Activated CD4-positive, alpha-beta T cell treated with anti-CD3 and anti-CD28 coated beads for 4 hours (primary cell): ENCODE results near the gene RNF183.
"Not testable (repeated sequence)": the region's sequence is repeated elsewhere in the genome, so short reads cannot be mapped to it uniquely, and the experiment has no call there.

Experiments used
- DNase-seq, 2 donors: peaks; one replicate each; pipeline ENCODE4 v3.0.0-alpha.2; 2020

The RNF183 gene

GRCh38 chr9:113269871-113270270, 33.3 kb downstream of the RNF183 start:
- no peak for DNase-seq

DNA sequence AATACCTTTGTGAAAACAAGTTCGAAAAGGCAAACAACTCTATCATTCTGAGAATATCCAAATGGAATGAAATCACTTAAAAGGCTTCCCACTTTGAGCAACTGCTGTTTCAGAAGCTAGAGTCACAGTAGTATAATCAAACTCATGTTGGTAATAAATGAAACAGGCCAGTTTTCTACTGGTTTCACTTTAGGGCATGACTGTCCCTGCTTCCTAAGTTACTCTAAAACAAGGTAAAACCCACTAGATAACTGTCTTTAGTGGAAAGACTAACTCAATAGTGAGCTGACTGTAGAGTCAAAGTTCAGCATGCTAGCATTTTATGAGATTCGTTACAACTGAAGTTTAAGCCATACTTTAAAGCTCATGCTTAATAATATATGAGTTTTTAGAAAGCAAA, 33.8 kb downstream of the RNF183 start:
- no peak for DNase-seq

DNA sequence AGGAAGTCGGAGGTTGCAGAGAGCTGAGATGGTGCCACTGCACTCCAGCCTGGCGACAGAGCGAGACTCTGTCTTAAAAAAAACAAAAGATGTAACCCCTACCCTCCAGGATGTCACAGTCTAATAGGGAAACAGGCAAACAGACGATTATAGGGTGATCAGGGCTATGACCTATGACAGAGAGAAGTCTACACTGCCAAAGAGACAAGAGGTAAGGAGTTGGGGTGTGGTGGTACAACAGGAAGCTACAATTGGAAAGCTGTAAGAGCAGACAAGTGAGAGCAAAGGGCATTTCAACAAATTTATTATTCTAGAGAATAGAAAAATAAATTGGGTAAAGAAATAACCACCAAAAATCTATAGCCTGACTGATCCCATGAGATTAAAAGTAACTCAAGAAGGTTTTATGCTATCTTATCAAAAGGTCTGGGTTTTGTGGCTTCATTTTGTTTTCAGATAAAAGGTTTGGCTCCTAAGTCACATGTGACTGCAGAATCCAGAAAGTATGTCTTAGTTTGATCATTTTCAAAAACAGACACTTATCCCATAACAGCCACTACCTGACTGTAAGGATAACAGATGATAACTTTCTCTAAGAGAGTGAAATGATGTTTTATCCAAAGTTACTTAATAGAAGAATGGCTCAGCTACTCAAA, 35.1 kb downstream of the RNF183 start:
- DNase-seq: no peak

DNA sequence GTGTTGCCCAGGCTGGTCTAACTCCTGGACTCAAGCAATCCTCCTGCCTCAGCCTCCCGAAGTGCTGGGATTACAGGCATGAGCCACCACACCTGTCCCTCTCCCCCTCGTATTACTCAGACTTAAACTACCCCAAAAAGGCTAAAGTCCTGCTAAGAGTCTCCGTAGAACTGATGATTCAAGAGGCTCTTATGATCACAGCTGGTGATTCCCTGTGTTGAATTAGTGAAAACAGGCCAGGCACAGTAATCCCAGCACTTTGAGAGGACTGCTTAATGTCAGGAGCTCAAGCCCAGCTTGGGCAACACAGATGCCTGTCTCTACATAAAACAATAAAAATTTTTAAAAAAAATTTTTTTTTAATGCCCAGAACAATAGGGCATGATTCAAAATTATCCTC, 37.0 kb downstream of the RNF183 start:
- no peak for DNase-seq

DNA sequence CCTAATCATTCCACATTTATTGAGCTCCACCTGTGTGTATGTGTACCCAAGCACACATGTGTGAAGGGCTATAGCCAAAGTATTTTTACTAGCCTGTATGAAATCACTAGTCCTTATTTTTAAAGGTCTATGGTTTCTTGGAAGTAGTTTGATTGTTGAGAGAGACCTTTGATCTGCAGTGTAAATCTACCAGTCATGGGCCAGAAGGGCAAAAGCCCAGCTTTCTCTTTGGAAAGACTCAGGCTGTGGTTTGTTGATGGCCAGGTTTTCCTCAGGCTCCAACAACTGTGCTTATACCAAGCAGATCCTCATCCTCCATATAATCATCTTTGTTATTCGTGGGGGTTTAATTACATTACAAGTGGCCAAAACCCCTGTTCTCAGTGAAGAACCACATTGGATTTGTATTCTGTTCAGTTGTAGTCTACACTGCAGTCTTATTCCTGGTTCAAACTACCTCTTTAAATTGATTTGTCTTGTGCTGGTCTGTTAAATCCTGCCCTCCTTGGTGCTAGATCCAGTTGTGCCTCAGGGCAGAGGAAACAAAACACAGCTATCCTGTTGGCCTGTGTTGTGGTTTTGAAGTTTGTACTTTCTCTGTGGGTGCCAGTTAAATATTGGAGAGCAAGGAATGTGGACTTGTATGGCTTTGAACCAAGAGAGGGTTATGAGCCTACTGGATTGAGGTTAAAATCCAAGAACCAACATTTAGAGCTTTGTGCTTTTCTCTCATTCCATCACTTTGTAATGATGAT, 41.1 kb downstream of the RNF183 start:
- no peak for DNase-seq

DNA sequence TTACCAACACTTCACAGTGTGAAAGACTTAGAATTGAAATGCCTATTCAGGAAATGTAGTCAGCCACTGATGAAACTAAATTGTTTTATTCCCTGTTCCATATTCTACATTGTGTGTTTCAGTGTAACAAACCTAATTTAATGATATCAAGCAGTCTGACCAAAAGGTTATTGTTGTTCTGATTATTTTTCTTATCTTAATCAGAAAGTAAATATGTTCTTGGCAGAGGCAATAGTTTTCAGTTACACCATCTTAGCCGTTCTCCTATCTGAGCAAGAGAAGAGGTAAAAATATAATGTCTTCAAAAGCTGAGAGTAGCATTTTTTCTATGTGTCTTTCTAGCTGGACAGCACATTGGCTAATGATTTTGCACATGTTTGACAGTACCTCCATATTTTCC, 44.9 kb downstream of the RNF183 start:
- no peak for DNase-seq

GRCh38 chr9:113257863-113258262, 45.3 kb downstream of the RNF183 start:
- DNase-seq: no peak

GRCh38 chr9:113255438-113255837, 47.7 kb downstream of the RNF183 start:
- no peak for DNase-seq

DNA sequence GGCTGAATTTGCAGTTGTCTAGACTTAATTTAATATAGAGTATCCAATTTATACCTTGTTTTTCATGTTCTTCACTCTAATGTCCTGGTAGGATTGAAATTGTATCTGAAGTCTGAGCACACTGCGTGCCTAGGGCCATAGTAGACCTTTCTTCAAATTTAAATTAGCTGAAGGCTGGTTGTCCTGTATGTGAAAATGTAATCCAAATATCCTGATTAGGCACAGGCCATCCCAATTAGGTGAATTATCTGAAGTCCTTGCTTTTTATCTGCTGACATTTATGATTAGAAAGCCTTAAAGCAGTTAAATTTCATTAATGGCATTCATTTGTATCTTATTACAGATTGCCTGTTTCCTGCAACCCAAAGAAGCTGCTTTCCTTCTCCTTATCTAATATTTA, 48.2 kb downstream of the RNF183 start:
- no peak for DNase-seq

DNA sequence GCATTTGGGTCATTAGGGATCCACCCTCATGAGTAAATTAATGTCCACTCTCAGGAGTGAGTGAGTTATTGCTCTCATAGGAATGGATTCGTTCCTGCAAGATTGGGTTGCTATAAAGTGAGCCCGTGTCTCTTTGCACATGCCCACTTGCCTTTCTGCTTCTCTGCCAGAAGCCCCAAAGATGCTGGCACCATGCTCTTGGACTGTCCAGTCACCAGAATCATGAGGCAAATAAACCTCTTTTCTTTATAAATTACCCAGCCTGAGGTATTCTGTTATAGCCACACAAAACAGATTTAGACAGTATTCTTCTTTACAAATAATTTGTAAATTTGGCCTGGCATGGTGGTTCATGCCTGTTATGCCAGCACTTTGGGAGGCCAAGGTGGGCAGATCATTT, 52.4 kb downstream of the RNF183 start:
- no peak for DNase-seq

DNA sequence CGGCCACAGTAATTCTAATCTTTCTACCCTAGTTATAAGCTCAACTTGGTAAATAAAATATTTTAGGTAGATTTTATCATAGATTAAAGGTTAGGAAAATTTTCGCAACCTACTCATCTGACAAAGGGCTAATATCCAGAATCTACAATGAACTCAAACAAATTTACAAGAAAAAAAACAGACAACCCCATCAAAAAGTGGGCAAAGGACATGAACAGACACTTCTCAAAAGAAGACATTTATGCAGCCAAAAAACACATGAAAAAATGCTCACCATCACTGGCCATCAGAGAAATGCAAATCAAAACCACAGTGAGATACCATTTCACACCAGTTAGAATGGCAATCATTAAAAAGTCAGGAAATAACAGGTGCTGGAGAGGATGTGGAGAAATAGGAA, 53.5 kb downstream of the RNF183 start:
- DNase-seq: not testable (repeated sequence)

- DNase-seq: no peak
Observed at GRCh38 chr9:113247640-113248039, 55.5 kb downstream of the RNF183 start.
